Loucy (cell line): ENCODE results near the gene ALOX15.

Experiments used
- EZH2phosphoT487 ChIP-seq: fragments of 200-600 bp; IDR thresholded peaks from 2 replicates; pipeline ENCODE4 v1.6.1; 2018; ENCODE audit warnings: antibody characterized with exemption, mild to moderate bottlenecking, moderate library complexity, borderline replicate concordance
- TF ChIP-seq, protein P1 (sequence below): fragments of 200-600 bp; sonication (generic); conservative IDR thresholded peaks from 2 replicates; pipeline ENCODE4 v1.5.1; 2014; ENCODE audit warnings: mild to moderate bottlenecking, antibody characterized with exemption, low read length

DNA sequence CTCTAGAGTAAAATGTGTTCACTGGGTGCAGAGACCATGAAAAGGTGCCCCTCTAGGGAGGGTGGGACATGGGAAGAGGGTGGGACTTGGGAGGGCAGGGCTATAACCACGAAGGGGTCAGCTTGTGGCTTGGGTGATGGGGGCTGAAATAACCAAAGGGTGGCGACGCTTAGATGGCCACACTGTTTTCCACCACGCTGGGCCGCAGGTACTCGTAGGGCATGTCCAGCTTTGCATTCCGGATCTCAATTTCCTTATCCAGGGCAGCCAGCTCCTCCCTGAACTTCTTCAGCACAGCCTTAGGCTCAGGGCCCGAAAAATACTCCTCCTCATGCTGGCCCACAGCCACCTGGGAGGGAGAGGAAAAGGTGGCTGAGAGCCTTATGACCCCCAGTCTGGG, 10.0 kb downstream of the ALOX15 start:
- no peak for TF ChIP-seq EZH2phosphoT487
- TF ChIP-seq, protein P1, sequence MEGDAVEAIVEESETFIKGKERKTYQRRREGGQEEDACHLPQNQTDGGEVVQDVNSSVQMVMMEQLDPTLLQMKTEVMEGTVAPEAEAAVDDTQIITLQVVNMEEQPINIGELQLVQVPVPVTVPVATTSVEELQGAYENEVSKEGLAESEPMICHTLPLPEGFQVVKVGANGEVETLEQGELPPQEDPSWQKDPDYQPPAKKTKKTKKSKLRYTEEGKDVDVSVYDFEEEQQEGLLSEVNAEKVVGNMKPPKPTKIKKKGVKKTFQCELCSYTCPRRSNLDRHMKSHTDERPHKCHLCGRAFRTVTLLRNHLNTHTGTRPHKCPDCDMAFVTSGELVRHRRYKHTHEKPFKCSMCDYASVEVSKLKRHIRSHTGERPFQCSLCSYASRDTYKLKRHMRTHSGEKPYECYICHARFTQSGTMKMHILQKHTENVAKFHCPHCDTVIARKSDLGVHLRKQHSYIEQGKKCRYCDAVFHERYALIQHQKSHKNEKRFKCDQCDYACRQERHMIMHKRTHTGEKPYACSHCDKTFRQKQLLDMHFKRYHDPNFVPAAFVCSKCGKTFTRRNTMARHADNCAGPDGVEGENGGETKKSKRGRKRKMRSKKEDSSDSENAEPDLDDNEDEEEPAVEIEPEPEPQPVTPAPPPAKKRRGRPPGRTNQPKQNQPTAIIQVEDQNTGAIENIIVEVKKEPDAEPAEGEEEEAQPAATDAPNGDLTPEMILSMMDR, result no peak
